ENCODE results near the gene ODF2. TPM values are rescaled to one million over a fixed set of nuclear protein-coding genes. Genes with fewer than 3 reads are reported as not detected.

ODF2 gene
- total RNA-seq, 1 experiment from 2014 or later, result 46.8 TPM

GRCh38 chr9:128486201-128486600 lies 30.4 kb downstream of the ODF2 start:
- no peak for ATAC-seq
- no peaks in the 10 kb centered on the region for H3K27me3 ChIP-seq (ENCODE audit: insufficient read depth, low read length)
- RAD21 ChIA-PET (ENCODE audit: low non-redundant PET in 1 of 2, low total read pairs in 2 of 2, uncharacterized antibody in 2 of 2, unreplicated experiment in 2 of 2), result no interaction called here
- no peak overlapping the region for H2AFZ ChIP-seq (ENCODE audit: low read depth, low read length, poor library complexity, severe bottlenecking)
- peaks cover 26 to 43% of the 10 kb centered on the region in 2 experiments for H3K36me3 ChIP-seq (ENCODE audit: control insufficient read depth in 1 of 2, insufficient read depth in 2 of 2, low read length in 2 of 2)
- no peaks in the 10 kb centered on the region for H3K9me2 ChIP-seq (ENCODE audit: insufficient read depth)
- H3K4me1 ChIP-seq (ENCODE audit: control insufficient read depth in 1 of 2, insufficient read depth in 2 of 2, low read length in 2 of 2), result no peaks in the 10 kb centered on the region
- CTCF ChIA-PET, result no interaction called here
- intact Hi-C loops (cut with micrococcal nuclease), result no loop called here
- no peak for DNase-seq (ENCODE audit: low read depth, low spot score)
- no peaks in the 10 kb centered on the region for H3K79me2 ChIP-seq (ENCODE audit: insufficient read depth, low read length)
- POLR2A ChIA-PET, result no interaction called here
- BruUV-seq (replicated peaks), result no TSS peak
- no peak overlapping the region for H3K27ac ChIP-seq (ENCODE audit: low read depth, low read length)
- no peak overlapping the region for H3K4me2 ChIP-seq (ENCODE audit: low read length)
- TF ChIP-seq ELF1 (IDR thresholded peaks at IDR 0.05; ENCODE audit: borderline replicate concordance, low read depth), result no peak
- TF ChIP-seq, protein P1, sequence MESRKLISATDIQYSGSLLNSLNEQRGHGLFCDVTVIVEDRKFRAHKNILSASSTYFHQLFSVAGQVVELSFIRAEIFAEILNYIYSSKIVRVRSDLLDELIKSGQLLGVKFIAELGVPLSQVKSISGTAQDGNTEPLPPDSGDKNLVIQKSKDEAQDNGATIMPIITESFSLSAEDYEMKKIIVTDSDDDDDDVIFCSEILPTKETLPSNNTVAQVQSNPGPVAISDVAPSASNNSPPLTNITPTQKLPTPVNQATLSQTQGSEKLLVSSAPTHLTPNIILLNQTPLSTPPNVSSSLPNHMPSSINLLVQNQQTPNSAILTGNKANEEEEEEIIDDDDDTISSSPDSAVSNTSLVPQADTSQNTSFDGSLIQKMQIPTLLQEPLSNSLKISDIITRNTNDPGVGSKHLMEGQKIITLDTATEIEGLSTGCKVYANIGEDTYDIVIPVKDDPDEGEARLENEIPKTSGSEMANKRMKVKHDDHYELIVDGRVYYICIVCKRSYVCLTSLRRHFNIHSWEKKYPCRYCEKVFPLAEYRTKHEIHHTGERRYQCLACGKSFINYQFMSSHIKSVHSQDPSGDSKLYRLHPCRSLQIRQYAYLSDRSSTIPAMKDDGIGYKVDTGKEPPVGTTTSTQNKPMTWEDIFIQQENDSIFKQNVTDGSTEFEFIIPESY (IDR thresholded peaks at IDR 0.05; ENCODE audit: extremely low read depth, insufficient replicate concordance, low read length), result no peak
- no peak overlapping the region for H3K9ac ChIP-seq (ENCODE audit: low read length)
- no peaks in the 10 kb centered on the region for H4K20me1 ChIP-seq (ENCODE audit: insufficient read depth)
- no peaks in the 10 kb centered on the region for H3K9me3 ChIP-seq (ENCODE audit: control insufficient read depth in 1 of 2, insufficient read depth in 1 of 2, low read depth in 1 of 2, low read length in 2 of 2)
- H3K4me3 ChIP-seq (replicated peaks in 1 of 2; ENCODE audit: low read depth in 1 of 2, low read length in 2 of 2), result no peak overlapping the region

DNA sequence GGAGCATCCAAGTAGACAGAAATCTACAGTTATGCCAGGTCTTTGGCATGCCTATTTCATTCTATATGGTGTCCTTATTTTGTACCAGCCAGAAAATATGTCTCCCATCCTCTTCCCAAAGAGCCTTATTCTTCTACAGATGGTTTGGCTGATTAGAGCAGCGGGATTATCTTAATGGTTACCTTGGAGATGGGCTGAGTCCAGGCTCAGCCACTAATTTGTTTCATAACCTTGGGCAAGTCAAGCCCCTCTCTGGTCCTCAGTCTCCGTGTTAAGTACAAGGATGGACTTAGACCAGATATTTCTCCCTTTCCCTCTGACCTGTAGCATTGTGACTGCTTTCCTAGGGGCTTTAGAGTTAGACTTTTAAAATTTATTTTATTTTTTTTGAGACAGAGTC lies 37.6 kb downstream of the ODF2 start:
- no peaks in the 10 kb centered on the region for H3K9me2 ChIP-seq (ENCODE audit: insufficient read depth)
- H2AFZ ChIP-seq (ENCODE audit: low read depth, low read length, poor library complexity, severe bottlenecking), result no peak overlapping the region
- H3K27me3 ChIP-seq (ENCODE audit: insufficient read depth, low read length), result no peaks in the 10 kb centered on the region
- H3K4me1 ChIP-seq (ENCODE audit: control insufficient read depth in 1 of 2, insufficient read depth in 2 of 2, low read length in 2 of 2), result peaks cover 2 to 6% of the 10 kb centered on the region in 2 experiments; a peak in 2 of 4 replicates
- H4K20me1 ChIP-seq (ENCODE audit: insufficient read depth), result no peaks in the 10 kb centered on the region
- no peak overlapping the region for H3K9ac ChIP-seq (ENCODE audit: low read length)
- DNase-seq (ENCODE audit: low read depth, low spot score) (no peak), ATAC-seq (no peak)
- intact Hi-C loops (cut with micrococcal nuclease), result no loop called here
- TF ChIP-seq EGR1 (IDR thresholded peaks at IDR 0.05; ENCODE audit: low read depth) (no peak), FOSL1 (IDR thresholded peaks at IDR 0.05; ENCODE audit: low read depth) (no peak), REST (IDR thresholded peaks at IDR 0.05; ENCODE audit: low read depth) (no peak)
- TSS peak; percentile 19 for BruUV-seq (replicated peaks)
- no peak overlapping the region for H3K4me3 ChIP-seq (replicated peaks in 1 of 2; ENCODE audit: low read depth in 1 of 2, low read length in 2 of 2)
- ChIA-PET CTCF (no interaction called here), POLR2A (no interaction called here), RAD21 (ENCODE audit: low non-redundant PET in 1 of 2, low total read pairs in 2 of 2, uncharacterized antibody in 2 of 2, unreplicated experiment in 2 of 2) (no interaction called here)
- H3K36me3 ChIP-seq (ENCODE audit: control insufficient read depth in 1 of 2, insufficient read depth in 2 of 2, low read length in 2 of 2), result peaks cover 28 to 48% of the 10 kb centered on the region in 2 experiments
- H3K27ac ChIP-seq (ENCODE audit: low read depth, low read length), result no peak overlapping the region
- no peak overlapping the region for H3K4me2 ChIP-seq (ENCODE audit: low read length)
- no peaks in the 10 kb centered on the region for H3K9me3 ChIP-seq (ENCODE audit: control insufficient read depth in 1 of 2, insufficient read depth in 1 of 2, low read depth in 1 of 2, low read length in 2 of 2)
- H3K79me2 ChIP-seq (ENCODE audit: insufficient read depth, low read length), result no peaks in the 10 kb centered on the region
